ENCODE data around the gene PSEN2. TPM values are rescaled to one million over a fixed set of nuclear protein-coding genes. Genes with fewer than 3 reads are reported as not detected.

Gene PSEN2
- total RNA-seq, 1 experiment from 2014 or later, result 6.6 TPM

DNA sequence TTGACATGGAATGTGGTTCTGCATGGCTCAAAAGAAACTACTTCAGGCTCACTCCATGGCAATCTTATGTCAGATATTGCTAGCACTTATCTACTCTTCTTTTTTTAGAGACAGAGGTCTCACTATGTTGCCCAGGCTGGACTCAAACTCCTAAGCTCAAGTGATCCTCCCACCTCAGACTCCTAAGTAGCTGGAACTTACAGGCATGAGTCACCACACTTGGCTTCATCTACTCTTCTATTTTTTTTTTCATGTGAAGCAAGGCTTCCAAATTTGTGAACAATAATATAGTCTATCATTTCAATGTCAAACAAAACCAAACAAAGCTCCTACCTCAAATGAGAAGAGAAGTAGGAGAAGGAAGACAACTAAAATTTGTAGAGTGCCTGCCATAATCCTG is 7.5 kb upstream of the PSEN2 start:
- intact Hi-C loops (cut with micrococcal nuclease; ENCODE audit: unreplicated experiment), result no loop called here
- Histone ChIP-seq H3K9me3 (ENCODE audit: low read depth, low read length, poor library complexity, severe bottlenecking) (no peaks in the 10 kb centered on the region), H3K36me3 (ENCODE audit: insufficient read depth, low read length, poor library complexity, severe bottlenecking) (no peaks in the 10 kb centered on the region), H3K27me3 (replicated peaks; ENCODE audit: insufficient read depth, low read depth, low read length, poor library complexity) (no peaks in the 10 kb centered on the region), H3K4me1 (ENCODE audit: insufficient read depth, low read length, poor library complexity, severe bottlenecking) (no peaks in the 10 kb centered on the region), H3K27ac (ENCODE audit: low read depth, low read length, poor library complexity, severe bottlenecking) (no peak overlapping the region), H3K4me3 (ENCODE audit: low read depth, low read length, poor library complexity, severe bottlenecking) (no peak overlapping the region)
- TF ChIP-seq, protein P1, sequence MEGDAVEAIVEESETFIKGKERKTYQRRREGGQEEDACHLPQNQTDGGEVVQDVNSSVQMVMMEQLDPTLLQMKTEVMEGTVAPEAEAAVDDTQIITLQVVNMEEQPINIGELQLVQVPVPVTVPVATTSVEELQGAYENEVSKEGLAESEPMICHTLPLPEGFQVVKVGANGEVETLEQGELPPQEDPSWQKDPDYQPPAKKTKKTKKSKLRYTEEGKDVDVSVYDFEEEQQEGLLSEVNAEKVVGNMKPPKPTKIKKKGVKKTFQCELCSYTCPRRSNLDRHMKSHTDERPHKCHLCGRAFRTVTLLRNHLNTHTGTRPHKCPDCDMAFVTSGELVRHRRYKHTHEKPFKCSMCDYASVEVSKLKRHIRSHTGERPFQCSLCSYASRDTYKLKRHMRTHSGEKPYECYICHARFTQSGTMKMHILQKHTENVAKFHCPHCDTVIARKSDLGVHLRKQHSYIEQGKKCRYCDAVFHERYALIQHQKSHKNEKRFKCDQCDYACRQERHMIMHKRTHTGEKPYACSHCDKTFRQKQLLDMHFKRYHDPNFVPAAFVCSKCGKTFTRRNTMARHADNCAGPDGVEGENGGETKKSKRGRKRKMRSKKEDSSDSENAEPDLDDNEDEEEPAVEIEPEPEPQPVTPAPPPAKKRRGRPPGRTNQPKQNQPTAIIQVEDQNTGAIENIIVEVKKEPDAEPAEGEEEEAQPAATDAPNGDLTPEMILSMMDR (conservative IDR thresholded peaks at IDR 0.05; ENCODE audit: low read depth, low read length), result no peak
- TF ChIP-seq EZH2 (IDR thresholded peaks at IDR 0.05; ENCODE audit: borderline replicate concordance, low read depth, low read length, poor library complexity, severe bottlenecking), result no peak
- POLR2A ChIA-PET (ENCODE audit: low non-redundant PET), result no interaction called here
- no TSS peak for BruUV-seq (replicated peaks)
- DNase-seq (ENCODE audit: low spot score), result no peak
- CTCF ChIA-PET, result no interaction called here

DNA sequence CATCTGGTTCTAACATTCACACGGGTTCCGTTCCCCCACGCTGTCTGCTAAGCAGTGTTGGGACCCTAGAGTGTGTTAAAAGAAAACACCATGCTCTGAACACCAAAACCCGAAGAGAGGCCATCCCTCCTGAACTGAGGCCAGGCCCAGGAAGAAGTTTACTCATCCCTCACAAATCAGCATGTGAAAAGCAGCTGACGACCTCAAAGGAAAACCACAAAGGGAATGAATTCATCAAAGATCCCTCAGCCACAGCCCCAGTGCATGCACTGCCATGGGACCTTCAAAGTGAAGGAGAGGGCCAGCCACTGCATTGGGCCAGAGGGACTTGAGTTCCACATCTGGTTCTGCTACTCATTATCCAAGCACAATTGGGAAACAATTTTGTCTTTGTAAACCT is 7.0 kb upstream of the PSEN2 start:
- no TSS peak for BruUV-seq (replicated peaks)
- no peak for TF ChIP-seq EZH2 (IDR thresholded peaks at IDR 0.05; ENCODE audit: borderline replicate concordance, low read depth, low read length, poor library complexity, severe bottlenecking)
- TF ChIP-seq, protein P1 (conservative IDR thresholded peaks at IDR 0.05; ENCODE audit: low read depth, low read length), result no peak
- DNase-seq (ENCODE audit: low spot score), result no peak
- intact Hi-C loops (cut with micrococcal nuclease; ENCODE audit: unreplicated experiment), result no loop called here
- H3K9me3 ChIP-seq (ENCODE audit: low read depth, low read length, poor library complexity, severe bottlenecking), result no peaks in the 10 kb centered on the region
- CTCF ChIA-PET, result no interaction called here
- H3K36me3 ChIP-seq (ENCODE audit: insufficient read depth, low read length, poor library complexity, severe bottlenecking), result no peaks in the 10 kb centered on the region
- H3K4me3 ChIP-seq (ENCODE audit: low read depth, low read length, poor library complexity, severe bottlenecking), result no peak overlapping the region
- H3K27ac ChIP-seq (ENCODE audit: low read depth, low read length, poor library complexity, severe bottlenecking), result no peak overlapping the region
- H3K4me1 ChIP-seq (ENCODE audit: insufficient read depth, low read length, poor library complexity, severe bottlenecking), result no peaks in the 10 kb centered on the region
- H3K27me3 ChIP-seq (replicated peaks; ENCODE audit: insufficient read depth, low read depth, low read length, poor library complexity), result no peaks in the 10 kb centered on the region
- POLR2A ChIA-PET (ENCODE audit: low non-redundant PET), result no interaction called here

DNA sequence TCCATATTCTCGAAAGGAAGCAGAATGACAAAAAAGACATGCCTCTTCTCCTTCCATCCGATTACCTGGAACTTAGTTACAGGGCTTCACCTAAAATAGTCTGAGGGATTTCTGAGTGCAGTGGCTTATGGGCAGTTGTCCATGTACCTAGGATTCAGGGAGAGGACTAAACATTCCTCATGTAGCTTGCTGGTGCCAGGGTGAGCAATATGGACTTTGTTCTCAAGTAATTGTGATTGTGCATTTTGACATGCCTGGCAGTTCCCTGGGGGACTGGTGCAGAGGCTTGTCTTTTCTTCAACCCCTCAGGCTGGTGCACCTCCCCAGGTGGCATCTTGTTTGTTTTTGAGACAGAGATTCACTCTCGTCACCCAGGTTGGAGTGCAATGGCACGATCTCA is 6.1 kb upstream of the PSEN2 start:
- Histone ChIP-seq H3K4me1 (ENCODE audit: insufficient read depth, low read length, poor library complexity, severe bottlenecking) (no peaks in the 10 kb centered on the region), H3K27me3 (replicated peaks; ENCODE audit: insufficient read depth, low read depth, low read length, poor library complexity) (no peaks in the 10 kb centered on the region), H3K36me3 (ENCODE audit: insufficient read depth, low read length, poor library complexity, severe bottlenecking) (no peaks in the 10 kb centered on the region), H3K4me3 (ENCODE audit: low read depth, low read length, poor library complexity, severe bottlenecking) (no peak overlapping the region), H3K27ac (ENCODE audit: low read depth, low read length, poor library complexity, severe bottlenecking) (no peak overlapping the region), H3K9me3 (ENCODE audit: low read depth, low read length, poor library complexity, severe bottlenecking) (no peaks in the 10 kb centered on the region)
- no TSS peak for BruUV-seq (replicated peaks)
- ChIA-PET CTCF (no interaction called here), POLR2A (ENCODE audit: low non-redundant PET) (no interaction called here)
- intact Hi-C loops (cut with micrococcal nuclease; ENCODE audit: unreplicated experiment), result no loop called here
- no peak for TF ChIP-seq EZH2 (IDR thresholded peaks at IDR 0.05; ENCODE audit: borderline replicate concordance, low read depth, low read length, poor library complexity, severe bottlenecking)
- TF ChIP-seq, protein P1 (conservative IDR thresholded peaks at IDR 0.05; ENCODE audit: low read depth, low read length), result no peak
- no peak for DNase-seq (ENCODE audit: low spot score)

All from A673 (cell line).